HG03469 (cell line): ENCODE data around the gene IREB2.
"Not testable (repeated sequence)": the region's sequence is repeated elsewhere in the genome, so short reads cannot be mapped to it uniquely, and the experiment has no call there.

Experiments
- ATAC-seq: cut with Tn5 transposase; IDR thresholded peaks from one replicate; pipeline ENCODE4 v1.9.1; 2021; ENCODE audit warnings: mild to moderate bottlenecking, moderate library complexity, moderate number of reproducible peaks; ENCODE audit not compliant: unreplicated experiment

The IREB2 gene

GRCh38 chr15:78437762-78438618 lies at the start of gene IREB2:
Gene IREB2 (plus strand): TSS chr15:78438216. CDS start chr15:78438338, 122 bp downstream.
- ATAC-seq: peak; percentile 74

- no peak for ATAC-seq
Observed at GRCh38 chr15:78388865-78389264, 49.2 kb upstream of the IREB2 start.

- no peak for ATAC-seq
Observed at GRCh38 chr15:78389322-78389721, 48.7 kb upstream of the IREB2 start.

- ATAC-seq: no peak
Observed at GRCh38 chr15:78389738-78390137, 48.3 kb upstream of the IREB2 start.

GRCh38 chr15:78390242-78390641 lies 47.8 kb upstream of the IREB2 start:
- no peak for ATAC-seq

- ATAC-seq: no peak
Observed at GRCh38 chr15:78390826-78391225, 47.2 kb upstream of the IREB2 start.

GRCh38 chr15:78391781-78392180 lies 46.2 kb upstream of the IREB2 start:
- no peak for ATAC-seq

- no peak for ATAC-seq
Observed at GRCh38 chr15:78392430-78392829, 45.6 kb upstream of the IREB2 start.

- ATAC-seq: no peak
Observed at GRCh38 chr15:78393137-78393536, 44.9 kb upstream of the IREB2 start.

- ATAC-seq: no peak
Observed at GRCh38 chr15:78394026-78394425, 44.0 kb upstream of the IREB2 start.

- ATAC-seq: no peak
Observed at GRCh38 chr15:78394981-78395616, 42.9 kb upstream of the IREB2 start.

GRCh38 chr15:78396186-78396814 lies 41.7 kb upstream of the IREB2 start:
- ATAC-seq: no peak

GRCh38 chr15:78396976-78397375 lies 41.0 kb upstream of the IREB2 start:
- ATAC-seq: no peak

GRCh38 chr15:78397382-78397781 lies 40.6 kb upstream of the IREB2 start:
- no peak for ATAC-seq

GRCh38 chr15:78398076-78398825 lies 39.8 kb upstream of the IREB2 start:
- no peak for ATAC-seq

- no peak for ATAC-seq
Observed at GRCh38 chr15:78399091-78399490, 38.9 kb upstream of the IREB2 start.

GRCh38 chr15:78402061-78402610 lies 35.9 kb upstream of the IREB2 start:
- no peak for ATAC-seq

GRCh38 chr15:78404125-78404524 lies 33.9 kb upstream of the IREB2 start:
- no peak for ATAC-seq

- ATAC-seq: not testable (repeated sequence)
Observed at GRCh38 chr15:78404796-78405195, 33.2 kb upstream of the IREB2 start.

- ATAC-seq: no peak
Observed at GRCh38 chr15:78405336-78405924, 32.6 kb upstream of the IREB2 start.
